SK-N-SH (cell line): ENCODE results near the gene CES3. TPM values are rescaled to one million over a fixed set of nuclear protein-coding genes. Genes with fewer than 3 reads are reported as not detected.

ENCODE experiments used
- CTCF ChIA-PET: fragments of 300-600, 350-600 bp; formaldehyde crosslinking; extraction: SDS; loops from one replicate; lab custom pipeline; 2021; lab: Yijun Ruan, JAX
- POLR2A ChIA-PET: fragments of 350-600 bp; sonication (Branson Sonifier 250); formaldehyde crosslinking; extraction: SDS; loops from one replicate; lab custom pipeline; 2020; ENCODE audit warnings: antibody characterized with exemption, inconsistent platforms; lab: Yijun Ruan, JAX
- DNase-seq: peaks from one replicate; pipeline ENCODE4 v3.0.0; 2012
- H2AFZ ChIP-seq: fragments of 200-600 bp; sonication (generic); 2 replicates; pipeline ENCODE4 v1.8.1; 2016; ENCODE audit warnings: antibody characterized with exemption, mild to moderate bottlenecking, low read depth
- H3F3A ChIP-seq: fragments of 200-600 bp; sonication (generic); replicated peaks from 2 replicates; pipeline ENCODE3; 2016; ENCODE audit warnings: antibody characterized with exemption, mild to moderate bottlenecking; ENCODE audit not compliant: insufficient read depth
- H3K27ac ChIP-seq, 2 experiments: fragments of 200-500 bp in 1 of 2; fragments of 200-600 bp in 1 of 2; sonication (Bioruptor generic) in 1 of 2; sonication (generic), shearing (Covaris generic) in 1 of 2; 2 replicates each; pipeline versions ENCODE4 v1.5.1 to v1.6.1; 2014 to 2016; ENCODE audit warnings: low read depth in 2 of 2, inconsistent platforms in 1 of 2, low read length in 1 of 2, mild to moderate bottlenecking in 1 of 2, mixed read lengths in 1 of 2
- H3K27me3 ChIP-seq: fragments of 200-600 bp; sonication (generic), shearing (Covaris generic); 2 replicates; pipeline ENCODE4 v1.6.1; 2016; ENCODE audit warnings: mixed run types; ENCODE audit not compliant: insufficient read depth
- H3K36me3 ChIP-seq, 2 experiments: fragments of 200-500 bp in 1 of 2; fragments of 200-600 bp in 1 of 2; sonication (Bioruptor generic) in 1 of 2; sonication (generic) in 1 of 2; replicated peaks in 1 of 2; 2 replicates each; pipeline versions ENCODE3 to v1.5.1; 2014 to 2016; ENCODE audit warnings: low read length in 1 of 2, mild to moderate bottlenecking in 1 of 2; ENCODE audit not compliant: insufficient read depth in 2 of 2, control insufficient read depth in 1 of 2
- H3K4me1 ChIP-seq, 2 experiments: fragments of 200-500 bp in 1 of 2; fragments of 200-600 bp in 1 of 2; sonication (Bioruptor generic) in 1 of 2; sonication (generic), shearing (Covaris generic) in 1 of 2; 2 replicates each; pipeline versions ENCODE4 v1.5.1 to v1.6.1; 2014 to 2016; ENCODE audit warnings: low read depth in 1 of 2, low read length in 1 of 2, mixed run types in 1 of 2; ENCODE audit not compliant: insufficient read depth in 2 of 2, control insufficient read depth in 1 of 2
- H3K4me2 ChIP-seq: fragments of 200-600 bp; sonication (generic), shearing (Covaris generic); 2 replicates; pipeline ENCODE4 v1.6.1; 2017; ENCODE audit warnings: mixed run types
- H3K4me3 ChIP-seq, 2 experiments: fragments of 200-500 bp in 1 of 2; fragments of 200-600 bp in 1 of 2; sonication (Bioruptor generic) in 1 of 2; sonication (generic), shearing (Covaris generic) in 1 of 2; 2 replicates each; pipeline versions ENCODE4 v1.5.1 to v1.8.1; 2014 to 2016; ENCODE audit warnings: low read depth in 2 of 2, inconsistent platforms in 1 of 2, low read length in 1 of 2, mild to moderate bottlenecking in 1 of 2, mixed read lengths in 1 of 2, moderate library complexity in 1 of 2
- H3K79me2 ChIP-seq: fragments of 200-600 bp; sonication (generic); 2 replicates; pipeline ENCODE4 v1.8.1; 2017; ENCODE audit warnings: mild to moderate bottlenecking; ENCODE audit not compliant: insufficient read depth
- H3K9ac ChIP-seq: fragments of 200-600 bp; sonication (generic); 2 replicates; pipeline ENCODE4 v1.6.1; 2017; ENCODE audit warnings: mixed run types
- H3K9me2 ChIP-seq: fragments of 200-600 bp; sonication (generic); 2 replicates; pipeline ENCODE4 v1.6.1; 2017; ENCODE audit warnings: mixed run types
- H3K9me3 ChIP-seq: fragments of 200-600 bp; sonication (generic); 2 replicates; pipeline ENCODE4 v1.6.1; 2017; ENCODE audit warnings: mixed run types, mild to moderate bottlenecking, moderate library complexity
- H4K20me1 ChIP-seq: fragments of 200-600 bp; sonication (generic); 2 replicates; pipeline ENCODE4 v1.6.1; 2017; ENCODE audit warnings: mild to moderate bottlenecking, mixed run types; ENCODE audit not compliant: insufficient read depth
- ELF1 ChIP-seq: IDR thresholded peaks from 2 replicates; pipeline ENCODE4 v1.4.0; 2012
- EZH2phosphoT487 ChIP-seq: fragments of 200-600 bp; sonication (generic); IDR thresholded peaks from 2 replicates; pipeline ENCODE4 v1.6.1; 2017; ENCODE audit warnings: low read depth, mixed run types, mild to moderate bottlenecking, antibody characterized with exemption, moderate library complexity, borderline replicate concordance
- FOXM1 ChIP-seq: IDR thresholded peaks from 2 replicates; pipeline ENCODE4 v1.4.0; 2012; ENCODE audit warnings: low read depth, mild to moderate bottlenecking
- MAX ChIP-seq: IDR thresholded peaks from 2 replicates; pipeline ENCODE4 v1.4.0; 2012; ENCODE audit warnings: low read depth
- MEF2A ChIP-seq: IDR thresholded peaks from 2 replicates; pipeline ENCODE4 v1.4.0; 2012; ENCODE audit warnings: low read depth, borderline replicate concordance
- MXI1 ChIP-seq: IDR thresholded peaks from 2 replicates; pipeline ENCODE4 v1.6.1; 2012; ENCODE audit warnings: mild to moderate bottlenecking, low read depth, low read length, improper control_type of control experiment
- NRF1 ChIP-seq: IDR thresholded peaks from 2 replicates; pipeline ENCODE4 v1.6.1; 2012; ENCODE audit warnings: low read depth, mild to moderate bottlenecking, low read length
- PBX3 ChIP-seq: IDR thresholded peaks from 2 replicates; pipeline ENCODE4; 2012
- RAD21 ChIP-seq: IDR thresholded peaks from 2 replicates; pipeline ENCODE4 v1.6.1; 2012; ENCODE audit warnings: mild to moderate bottlenecking, low read length
- RCOR1 ChIP-seq: fragments of 150-350 bp; IDR thresholded peaks from 2 replicates; pipeline ENCODE4 v1.6.1; 2017; ENCODE audit warnings: antibody characterized with exemption, low read length
- RXRA ChIP-seq: IDR thresholded peaks from 2 replicates; pipeline ENCODE4 v1.4.0; 2012; ENCODE audit warnings: low read depth, mild to moderate bottlenecking, borderline replicate concordance
- SMC3 ChIP-seq: IDR thresholded peaks from 2 replicates; pipeline ENCODE4 v1.6.1; 2012; ENCODE audit warnings: low read depth, low read length, improper control_type of control experiment
- TAF1 ChIP-seq: IDR thresholded peaks from 2 replicates; pipeline ENCODE4 v1.6.1; 2012; ENCODE audit warnings: low read depth, mild to moderate bottlenecking, low read length, moderate library complexity, borderline replicate concordance
- TCF12 ChIP-seq: IDR thresholded peaks from 2 replicates; pipeline ENCODE4 v1.4.0; 2012
- TEAD4 ChIP-seq: IDR thresholded peaks from 2 replicates; pipeline ENCODE4 v1.4.0; 2012; ENCODE audit warnings: mild to moderate bottlenecking, borderline replicate concordance; ENCODE audit not compliant: insufficient read depth
- USF1 ChIP-seq: IDR thresholded peaks from 2 replicates; pipeline ENCODE4 v1.4.0; 2012; ENCODE audit warnings: low read depth, borderline replicate concordance
- USF2 ChIP-seq: fragments of 150-350 bp; IDR thresholded peaks from 2 replicates; pipeline ENCODE4 v1.6.1; 2017; ENCODE audit warnings: antibody characterized with exemption, low read length, low read depth, borderline replicate concordance
- ZBTB33 ChIP-seq: IDR thresholded peaks from 2 replicates; pipeline ENCODE4 v1.4.0; 2012; ENCODE audit warnings: low read depth, borderline replicate concordance
- WGBS: methylation state at CpG from one replicate; pipeline ENCODE4 v1.1.6; 2017; ENCODE audit warnings: low lambda C conversion rate; 5-methylcytosine and 5-hydroxymethylcytosine counted together
- polyA plus RNA-seq, 3 experiments: library from polyadenylated mRNA; depleted of rRNA; stranded (reverse); fragments of >200 nt; gene quantifications; 2 replicates each; pipeline ENCODE4 v1.2.3, GENCODE V29; 2012

CES3 gene
- polyA plus RNA-seq, 1 of the 3 experiments (the other 2 are of a cell fraction), result 1.4 TPM

- Histone ChIP-seq H3K4me1 (peaks cover 20 to 29% of the 10 kb centered on the region in 2 experiments; a peak in 3 of 4 replicates), H3K9ac (no peak overlapping the region), H3K4me3 (no peak overlapping the region)
- WGBS, result 94% methylated on average over 2 of the region's 4 CpGs
- TF ChIP-seq SMC3 (no peak), ZBTB33 (no peak), MAX (no peak), RCOR1 (no peak), NRF1 (no peak), RXRA (no peak), ELF1 (no peak), TCF12 (no peak)
- TF ChIP-seq, all 33 proteins: peak for 0
- peak overlapping the region; percentile 96; the same call in 1 of the 2 replicates for H3K4me2 ChIP-seq
- H4K20me1 ChIP-seq, result peaks cover 11% of the 10 kb centered on the region; the same call in 1 of the 2 replicates
- DNase-seq, result no peak
- no peaks in the 10 kb centered on the region for H3K9me2 ChIP-seq
- no peaks in the 10 kb centered on the region for H3K9me3 ChIP-seq
- H3F3A ChIP-seq, result peaks cover 18% of the 10 kb centered on the region
- no peak overlapping the region for H2AFZ ChIP-seq
- H3K27ac ChIP-seq, result no peak overlapping the region
- peaks cover under 1 to 3% of the 10 kb centered on the region in 2 experiments for H3K36me3 ChIP-seq
- peaks cover 50% of the 10 kb centered on the region for H3K79me2 ChIP-seq
- CTCF ChIA-PET, result interaction anchor here (1.2 to 4.2 kb wide), 4 partner anchors 8 to 37 kb away, joined by 3 to 35 read pairs (median 5); no protein-coding TSS in a partner anchor
- POLR2A ChIA-PET, result no interaction called here
- no peaks in the 10 kb centered on the region for H3K27me3 ChIP-seq
Observed at GRCh38 chr16:66932076-66932475, 29.0 kb upstream of the CES3 start.

- peaks cover 7 to 24% of the 10 kb centered on the region in 2 experiments; a peak in 2 of 4 replicates for H3K4me1 ChIP-seq
- POLR2A ChIA-PET, result no interaction called here
- TF ChIP-seq MXI1 (no peak), PBX3 (no peak), MAX (no peak), RAD21 (no peak), ELF1 (no peak), USF1 (no peak), EZH2phosphoT487 (no peak), TAF1 (no peak), TEAD4 (no peak), FOXM1 (no peak), NRF1 (no peak), USF2 (no peak), MEF2A (no peak)
- peaks cover 24% of the 10 kb centered on the region for H4K20me1 ChIP-seq
- H3K4me2 ChIP-seq, result peak overlapping the region; percentile 96
- no peaks in the 10 kb centered on the region for H3K27me3 ChIP-seq
- peak overlapping the region; percentile 97 for H3K9ac ChIP-seq
- H3K27ac ChIP-seq, result peak overlapping the region; percentile 67 to 85; a peak in 3 of 4 replicates
- 0% methylated on average over 10 of the region's 12 CpGs for WGBS
- CTCF ChIA-PET, result interaction anchor here (1.0 to 4.2 kb wide), 6 partner anchors 9 to 222 kb away, joined by 3 to 35 read pairs (median 6); partner anchors contain the start of gene NAE1
- H3K79me2 ChIP-seq, result peaks cover 65% of the 10 kb centered on the region
- peaks cover 15% of the 10 kb centered on the region for H3F3A ChIP-seq
- peaks cover 7 to 15% of the 10 kb centered on the region in 2 experiments for H3K36me3 ChIP-seq
- no peaks in the 10 kb centered on the region for H3K9me2 ChIP-seq
- H2AFZ ChIP-seq, result peak overlapping the region; percentile 68; the same call in 1 of the 2 replicates
- H3K4me3 ChIP-seq, result peak overlapping the region; percentile 85 to 88
- DNase-seq, result no peak
- no peaks in the 10 kb centered on the region for H3K9me3 ChIP-seq
Observed at GRCh38 chr16:66933776-66934137, 27.3 kb upstream of the CES3 start.
